ENCODE measurements around the gene C1QA. TPM values are rescaled to one million over a fixed set of nuclear protein-coding genes. Genes with fewer than 3 reads are reported as not detected.
A peak's percentile ranks its signal among the peaks of the same experiment; 100 is the strongest.

Gene C1QA
- total and polyA plus RNA-seq, 2 of the 4 experiments (the other 2 are of a cell fraction), result not detected

DNA sequence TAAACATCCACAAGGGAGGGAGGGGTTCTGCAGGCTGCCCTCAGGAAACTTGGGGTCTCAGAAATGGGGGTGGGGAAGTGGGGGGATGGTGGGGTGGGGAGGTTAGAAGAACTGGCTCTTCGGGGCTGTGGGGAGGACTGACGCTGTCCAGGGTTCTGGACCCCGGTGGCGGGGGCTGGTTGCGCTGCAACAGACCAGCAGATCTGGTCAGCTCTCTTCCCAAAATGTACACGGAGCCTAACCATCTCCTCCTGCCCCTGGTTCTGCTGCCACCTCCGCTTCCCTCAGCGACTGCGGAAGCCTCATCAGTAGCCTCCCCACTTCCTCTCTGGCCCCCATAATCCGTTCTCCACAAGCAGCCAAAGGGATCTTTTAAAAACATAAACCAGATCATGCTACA lies 29.3 kb upstream of the C1QA start:
- Histone ChIP-seq H3K9me1 (ENCODE audit: insufficient read depth, low read length) (no peaks in the 10 kb centered on the region), H4K5ac (ENCODE audit: low read depth, low read length) (no peak overlapping the region), H2BK15ac (ENCODE audit: low read depth, low read length) (no peak overlapping the region), H2BK20ac (ENCODE audit: low read depth, low read length) (no peak overlapping the region), H2AK9ac (replicated peaks; ENCODE audit: low read depth, low read length, poor library complexity) (no peak overlapping the region), H3K4me2 (ENCODE audit: low read depth, low read length) (no peak overlapping the region), H3K79me1 (ENCODE audit: low read depth in 1 of 2, low read length in 2 of 2) (no peaks in the 10 kb centered on the region), H3K14ac (replicated peaks; ENCODE audit: low read depth, low read length) (no peak overlapping the region), H3K56ac (ENCODE audit: extremely low read depth, insufficient read depth, low read length) (no peak overlapping the region), H3K9ac (ENCODE audit: low read depth, low read length) (no peak overlapping the region), H4K20me1 (ENCODE audit: insufficient read depth, low read length) (peaks cover 4% of the 10 kb centered on the region; the same call in 1 of the 2 replicates), H3K23ac (ENCODE audit: low read depth, low read length) (no peak overlapping the region), H3K9me3 (ENCODE audit: control insufficient read depth, insufficient read depth, low read length) (no peaks in the 10 kb centered on the region), H4K8ac (ENCODE audit: low read depth in 2 of 2, low read length in 2 of 2) (no peak overlapping the region), H3K4ac (ENCODE audit: low read depth, low read length) (no peak overlapping the region), H2AK5ac (ENCODE audit: low read depth, low read length) (no peak overlapping the region), H4K91ac (ENCODE audit: insufficient read depth, low read depth, low read length) (no peak overlapping the region), H3K27ac (ENCODE audit: insufficient read depth, low read length) (no peak overlapping the region), H3K27me3 (ENCODE audit: control insufficient read depth, insufficient read depth, low read length) (peaks cover 41% of the 10 kb centered on the region), H3K36me3 (ENCODE audit: control insufficient read depth, insufficient read depth, low read length) (no peaks in the 10 kb centered on the region), H2AFZ (replicated peaks; ENCODE audit: low read length, poor library complexity) (no peak overlapping the region), H3K4me3 (ENCODE audit: insufficient read depth, low read depth, low read length) (no peak overlapping the region), H2BK120ac (ENCODE audit: low read depth, low read length) (no peak overlapping the region), H2BK5ac (ENCODE audit: low read depth, low read length, poor library complexity, severe bottlenecking) (no peak overlapping the region), H3K4me1 (ENCODE audit: control insufficient read depth, insufficient read depth, low read length) (no peaks in the 10 kb centered on the region), H3K18ac (ENCODE audit: low read depth, low read length) (no peak overlapping the region)
- TF ChIP-seq SMC3 (IDR thresholded peaks at IDR 0.05; ENCODE audit: low read depth, low read length) (no peak), MAZ (IDR thresholded peaks at IDR 0.05; ENCODE audit: borderline replicate concordance, low read depth, low read length) (peak; percentile 71; the same call in 1 of the 2 replicates)
- ChIA-PET POLR2A (ENCODE audit: unreplicated experiment) (no interaction called here), CTCF (no interaction called here)
- ATAC-seq (ENCODE audit: low read depth) (no peak; the same call in 1 of the 2 replicates), DNase-seq (no peak)
- 17% methylated on average over 4 of the region's 10 CpGs; no CpG with 5 or more reads in 1 of the 2 experiments for WGBS, 2 experiments (ENCODE audit: extremely low coverage in 2 of 2, insufficient read length in 1 of 2)
- BruUV-seq (replicated peaks), result no TSS peak
- dilution Hi-C loops (cut with HindIII; ENCODE audit: low sequenced_read_pairs, unreplicated experiment) (no loop called here), intact Hi-C loops (cut with micrococcal nuclease) (no loop called here), in situ Hi-C loops (cut with MboI; ENCODE audit: low sequenced_read_pairs) (no loop called here)

Measured in IMR-90 (cell line).